ENCODE measurements around the gene EFS. TPM values are rescaled to one million over a fixed set of nuclear protein-coding genes. Genes with fewer than 3 reads are reported as not detected.
"Not testable (repeated sequence)": the region's sequence is repeated elsewhere in the genome, so short reads cannot be mapped to it uniquely, and the experiment has no call there.

Gene EFS
- total and polyA plus RNA-seq, 3 donors from 2014 or later: 7.6 to 10.5 (median 10.3) TPM

DNA sequence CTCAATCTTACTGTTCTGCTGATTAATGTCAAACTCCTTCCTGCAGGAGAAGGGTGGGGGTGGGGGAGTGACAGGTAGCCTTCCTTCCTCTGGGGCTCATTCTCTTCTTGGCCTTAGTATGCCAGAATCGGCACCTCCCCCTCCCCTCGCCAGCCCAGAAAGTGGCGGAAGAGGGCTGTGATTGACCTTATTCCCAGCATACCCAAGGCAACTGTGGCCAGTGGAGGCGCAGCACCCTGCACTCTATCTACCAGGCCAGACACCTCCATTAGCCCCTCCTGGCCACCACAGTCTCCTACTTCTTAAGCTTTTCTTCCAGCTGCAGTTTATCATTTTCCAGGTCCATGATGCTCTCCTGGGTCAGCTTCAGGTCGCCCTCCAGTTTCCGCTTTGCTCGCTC lies 27.6 kb upstream of the EFS start:
- TF ChIP-seq, protein P1, sequence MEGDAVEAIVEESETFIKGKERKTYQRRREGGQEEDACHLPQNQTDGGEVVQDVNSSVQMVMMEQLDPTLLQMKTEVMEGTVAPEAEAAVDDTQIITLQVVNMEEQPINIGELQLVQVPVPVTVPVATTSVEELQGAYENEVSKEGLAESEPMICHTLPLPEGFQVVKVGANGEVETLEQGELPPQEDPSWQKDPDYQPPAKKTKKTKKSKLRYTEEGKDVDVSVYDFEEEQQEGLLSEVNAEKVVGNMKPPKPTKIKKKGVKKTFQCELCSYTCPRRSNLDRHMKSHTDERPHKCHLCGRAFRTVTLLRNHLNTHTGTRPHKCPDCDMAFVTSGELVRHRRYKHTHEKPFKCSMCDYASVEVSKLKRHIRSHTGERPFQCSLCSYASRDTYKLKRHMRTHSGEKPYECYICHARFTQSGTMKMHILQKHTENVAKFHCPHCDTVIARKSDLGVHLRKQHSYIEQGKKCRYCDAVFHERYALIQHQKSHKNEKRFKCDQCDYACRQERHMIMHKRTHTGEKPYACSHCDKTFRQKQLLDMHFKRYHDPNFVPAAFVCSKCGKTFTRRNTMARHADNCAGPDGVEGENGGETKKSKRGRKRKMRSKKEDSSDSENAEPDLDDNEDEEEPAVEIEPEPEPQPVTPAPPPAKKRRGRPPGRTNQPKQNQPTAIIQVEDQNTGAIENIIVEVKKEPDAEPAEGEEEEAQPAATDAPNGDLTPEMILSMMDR (IDR thresholded peaks at IDR 0.05): no peak
- TF ChIP-seq POLR2A (IDR thresholded peaks at IDR 0.05): no peak
- intact Hi-C loops (cut with DNase I; ENCODE audit: low total_unique reads): no loop called here
- Histone ChIP-seq H3K27ac (no peak overlapping the region), H3K4me1 (peaks cover 7% of the 10 kb centered on the region), H3K4me3 (no peak overlapping the region), H3K36me3 (ENCODE audit: low read depth, missing control alignments) (no peaks in the 10 kb centered on the region), H3K27me3 (no peaks in the 10 kb centered on the region), H3K9me3 (no peaks in the 10 kb centered on the region)
- WGBS, 2 donors: 85 to 86% methylated on average over 7 of the region's 7 CpGs
- DNase-seq: no peak

DNA sequence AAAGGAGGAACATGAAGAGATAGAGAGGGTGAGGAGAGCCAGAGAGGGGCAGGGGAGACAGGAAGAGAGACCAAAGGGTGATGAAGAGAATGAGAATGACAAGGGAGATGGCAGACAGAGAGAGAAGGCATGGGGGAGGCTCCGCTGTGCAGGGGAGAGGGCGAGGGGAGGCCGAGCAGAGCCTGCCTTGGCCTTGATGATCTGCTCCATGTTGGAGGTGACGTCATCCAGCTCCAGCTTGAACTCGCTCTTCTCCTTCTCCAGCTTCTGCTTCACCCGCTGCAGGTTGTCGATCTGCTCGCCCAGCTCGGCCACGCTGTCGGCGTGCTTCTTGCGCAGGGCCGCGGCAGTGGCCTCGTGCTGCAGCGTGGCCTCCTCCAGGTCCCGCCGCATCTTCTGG lies 24.9 kb upstream of the EFS start:
- H3K4me1 ChIP-seq; H3K36me3 ChIP-seq (ENCODE audit: low read depth, missing control alignments); DNase-seq; H3K27ac ChIP-seq; intact Hi-C loops (cut with DNase I; ENCODE audit: low total_unique reads); H3K9me3 ChIP-seq; H3K4me3 ChIP-seq; H3K27me3 ChIP-seq: not testable (repeated sequence)
- WGBS, 2 donors: 75 to 93% methylated on average over 4 to 10 of the region's 19 CpGs

DNA sequence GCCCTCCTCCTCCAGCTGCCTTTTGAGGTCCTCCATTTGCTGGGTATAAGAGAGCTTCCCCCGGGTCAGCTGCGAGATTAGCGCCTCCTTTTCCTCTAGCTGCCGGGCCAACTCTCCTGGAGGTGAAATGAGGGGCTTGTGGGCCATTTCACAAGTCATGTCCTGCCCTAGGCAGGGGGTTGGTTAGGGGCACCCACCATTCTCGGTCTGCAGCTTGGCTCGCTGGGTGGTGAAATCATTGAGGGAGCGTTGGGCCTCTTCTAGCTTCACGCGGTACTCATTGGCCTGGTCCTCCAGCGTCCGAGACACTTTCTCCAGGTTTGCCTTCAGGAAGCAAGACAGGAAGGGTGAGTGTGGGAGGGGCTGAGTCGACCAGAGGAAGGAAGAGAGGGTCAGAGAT lies 24.4 kb upstream of the EFS start:
- H3K36me3 ChIP-seq (ENCODE audit: low read depth, missing control alignments): no peaks in the 10 kb centered on the region
- no peaks in the 10 kb centered on the region for H3K9me3 ChIP-seq
- H3K4me1 ChIP-seq: peaks cover 7% of the 10 kb centered on the region
- no peak overlapping the region for H3K27ac ChIP-seq
- no peak for DNase-seq
- no peak overlapping the region for H3K4me3 ChIP-seq
- TF ChIP-seq POLR2A (IDR thresholded peaks at IDR 0.05): no peak
- TF ChIP-seq, protein P1 (IDR thresholded peaks at IDR 0.05): no peak
- H3K27me3 ChIP-seq: no peaks in the 10 kb centered on the region
- intact Hi-C loops (cut with DNase I; ENCODE audit: low total_unique reads): no loop called here
- 81 to 82% methylated on average over 11 to 12 of the region's 12 CpGs for WGBS, 2 donors

DNA sequence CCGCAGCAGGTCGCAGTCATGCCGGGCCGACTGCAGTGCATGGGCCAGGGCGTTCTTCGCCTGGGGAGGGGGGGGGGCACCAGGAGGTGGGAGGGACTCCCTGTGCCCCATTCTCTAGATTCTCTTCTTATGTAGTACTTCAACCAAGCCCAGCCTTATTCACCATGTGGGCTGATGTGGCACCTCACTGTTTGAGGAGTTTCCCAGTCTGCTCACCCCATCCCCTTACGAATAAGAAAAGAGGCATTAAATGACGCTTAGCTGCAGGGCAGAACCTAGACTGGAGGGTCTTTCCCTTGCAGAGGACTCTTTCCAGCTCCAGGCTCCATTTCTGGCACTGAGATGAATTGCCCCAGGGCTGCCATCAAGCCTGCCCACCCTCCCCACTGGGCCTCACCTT lies 24.0 kb upstream of the EFS start:
- intact Hi-C loops (cut with DNase I; ENCODE audit: low total_unique reads): no loop called here
- no peaks in the 10 kb centered on the region for H3K9me3 ChIP-seq
- H3K27me3 ChIP-seq: no peaks in the 10 kb centered on the region
- no peak overlapping the region for H3K4me3 ChIP-seq
- H3K36me3 ChIP-seq (ENCODE audit: low read depth, missing control alignments): no peaks in the 10 kb centered on the region
- no peak overlapping the region for H3K27ac ChIP-seq
- WGBS, 2 donors: 75 to 80% methylated on average over 8 of the region's 8 CpGs
- H3K4me1 ChIP-seq: peaks cover 7% of the 10 kb centered on the region
- TF ChIP-seq, protein P1 (IDR thresholded peaks at IDR 0.05): no peak
- no peak for TF ChIP-seq POLR2A (IDR thresholded peaks at IDR 0.05)
- no peak for DNase-seq

DNA sequence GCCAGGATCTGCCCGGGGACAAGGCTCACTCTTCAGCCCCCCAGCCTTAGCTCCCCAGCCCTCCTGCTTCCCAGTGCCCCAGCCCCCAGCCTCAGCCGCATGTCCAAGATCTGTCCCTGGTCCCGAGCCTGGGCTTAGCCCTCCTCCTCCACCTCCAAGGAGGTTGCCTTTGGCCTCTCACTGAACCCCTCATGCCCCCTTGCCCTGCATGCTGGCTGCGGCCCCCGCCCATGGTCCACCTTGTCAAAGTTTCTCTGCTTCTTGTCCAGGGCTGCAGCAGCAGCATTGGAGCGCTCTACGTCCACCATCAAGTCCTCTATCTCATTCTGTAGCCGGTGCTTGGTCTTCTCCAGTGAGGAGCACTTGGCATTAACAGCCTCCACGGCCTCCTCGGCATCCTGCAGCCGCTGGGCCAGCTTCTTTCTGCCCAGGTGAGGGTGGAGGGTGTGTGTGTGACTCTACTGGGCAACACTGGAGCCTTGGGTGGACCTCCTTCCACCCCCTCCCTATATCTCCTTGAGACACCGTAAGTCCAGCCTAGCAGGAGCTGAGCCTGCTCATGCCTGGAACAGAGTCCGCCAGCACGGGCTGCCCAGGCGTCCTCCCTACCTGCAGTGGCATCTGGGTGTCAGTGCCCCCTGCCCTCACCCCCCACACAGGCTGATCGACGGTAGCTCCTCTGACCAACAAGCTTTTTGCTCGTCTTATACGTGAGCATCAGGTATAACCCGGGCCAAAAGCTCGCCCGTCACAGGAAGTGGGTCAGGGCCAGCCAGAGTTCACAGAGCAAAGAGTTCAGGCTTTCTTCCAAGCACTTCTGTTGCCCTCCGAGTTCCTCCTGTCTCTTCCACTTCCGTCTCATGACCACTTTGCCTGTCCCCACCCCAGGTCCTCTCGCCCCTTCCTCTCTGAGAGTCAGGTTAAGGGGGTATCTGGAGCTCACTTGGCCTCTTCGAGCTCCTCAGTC lies 23.2 kb upstream of the EFS start:
- no peaks in the 10 kb centered on the region for H3K36me3 ChIP-seq (ENCODE audit: low read depth, missing control alignments)
- intact Hi-C loops (cut with DNase I; ENCODE audit: low total_unique reads): no loop called here

More for the DNA sequence above, 23.2 kb upstream of the EFS start:
- H3K9me3 ChIP-seq: no peaks in the 10 kb centered on the region
- peaks cover 7% of the 10 kb centered on the region for H3K4me1 ChIP-seq
- H3K27ac ChIP-seq: no peak overlapping the region
- TF ChIP-seq, protein P1 (IDR thresholded peaks at IDR 0.05): no peak
- TF ChIP-seq POLR2A (IDR thresholded peaks at IDR 0.05): no peak
- H3K4me3 ChIP-seq: no peak overlapping the region
- DNase-seq: no peak
- no peaks in the 10 kb centered on the region for H3K27me3 ChIP-seq
- 78 to 79% methylated on average over 25 to 26 of the region's 26 CpGs for WGBS, 2 donors

Data from testis (tissue), 3 donors.